Hepatocyte (in vitro differentiated cells): Measurements from ENCODE around the gene CARS2.

Source experiments
- EZH2 ChIP-seq: fragments of 200-600 bp; sonication (generic); IDR thresholded peaks from 2 replicates; pipeline ENCODE4 v1.6.1; 2016; ENCODE audit warnings: antibody characterized with exemption, mild to moderate bottlenecking, borderline replicate concordance
- TF ChIP-seq, protein P1 (sequence below): fragments of 200-600 bp; sonication (generic); IDR thresholded peaks from 2 replicates; pipeline ENCODE4 v1.5.1; 2016; ENCODE audit warnings: antibody characterized with exemption, mild to moderate bottlenecking; ENCODE audit not compliant: poor library complexity

DNA sequence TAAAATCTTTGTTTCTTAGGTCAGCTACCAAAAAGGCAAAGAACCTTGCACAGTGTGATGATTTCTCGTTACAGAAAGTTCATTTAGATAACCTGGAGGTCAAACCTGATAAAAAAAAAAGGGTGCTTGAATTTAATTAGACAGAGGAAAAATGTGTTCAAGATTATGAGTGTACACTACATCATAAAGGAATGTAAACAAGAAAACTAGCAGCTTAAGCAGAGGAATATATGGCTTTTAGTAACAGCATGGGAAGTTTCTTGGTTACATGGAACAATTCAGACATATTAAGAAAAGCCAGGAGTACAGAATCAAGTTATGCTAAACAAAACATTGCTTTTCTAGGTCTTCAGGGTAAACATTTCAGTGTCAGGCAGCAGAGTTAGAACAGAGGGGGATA lies 40.5 kb upstream of the CARS2 start:
- TF ChIP-seq, protein P1, sequence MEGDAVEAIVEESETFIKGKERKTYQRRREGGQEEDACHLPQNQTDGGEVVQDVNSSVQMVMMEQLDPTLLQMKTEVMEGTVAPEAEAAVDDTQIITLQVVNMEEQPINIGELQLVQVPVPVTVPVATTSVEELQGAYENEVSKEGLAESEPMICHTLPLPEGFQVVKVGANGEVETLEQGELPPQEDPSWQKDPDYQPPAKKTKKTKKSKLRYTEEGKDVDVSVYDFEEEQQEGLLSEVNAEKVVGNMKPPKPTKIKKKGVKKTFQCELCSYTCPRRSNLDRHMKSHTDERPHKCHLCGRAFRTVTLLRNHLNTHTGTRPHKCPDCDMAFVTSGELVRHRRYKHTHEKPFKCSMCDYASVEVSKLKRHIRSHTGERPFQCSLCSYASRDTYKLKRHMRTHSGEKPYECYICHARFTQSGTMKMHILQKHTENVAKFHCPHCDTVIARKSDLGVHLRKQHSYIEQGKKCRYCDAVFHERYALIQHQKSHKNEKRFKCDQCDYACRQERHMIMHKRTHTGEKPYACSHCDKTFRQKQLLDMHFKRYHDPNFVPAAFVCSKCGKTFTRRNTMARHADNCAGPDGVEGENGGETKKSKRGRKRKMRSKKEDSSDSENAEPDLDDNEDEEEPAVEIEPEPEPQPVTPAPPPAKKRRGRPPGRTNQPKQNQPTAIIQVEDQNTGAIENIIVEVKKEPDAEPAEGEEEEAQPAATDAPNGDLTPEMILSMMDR: no peak
- TF ChIP-seq EZH2: no peak
